Prostate gland (tissue), 2 donors: Measurements from ENCODE around the gene FAM107A. TPM values are rescaled to one million over a fixed set of nuclear protein-coding genes. Genes with fewer than 3 reads are reported as not detected.
"Not testable (repeated sequence)": the region's sequence is repeated elsewhere in the genome, so short reads cannot be mapped to it uniquely, and the experiment has no call there.

Experiments
- DNase-seq: peaks from one replicate; pipeline ENCODE4 v3.0.0-alpha.2; 2019; ENCODE audit warnings: low spot score
- H3K27ac ChIP-seq, 2 donors: fragments of 200-600 bp; sonication (generic); 2 replicates each; pipeline ENCODE4 v1.5.1; 2017 to 2019
- H3K27me3 ChIP-seq: fragments of 200-600 bp; sonication (generic); replicated peaks from 2 replicates; pipeline ENCODE4 v1.5.1; 2019; ENCODE audit not compliant: insufficient read depth
- H3K36me3 ChIP-seq, 2 donors: fragments of 200-600 bp; sonication (generic); 1 replicate in 1 of 2; 2 replicates in 1 of 2; pipeline versions ENCODE4 v1.5.1 to v1.8.1; 2017 to 2019
- H3K4me1 ChIP-seq: fragments of 200-600 bp; sonication (generic); replicated peaks from 2 replicates; pipeline ENCODE4 v1.5.1; 2019
- H3K4me3 ChIP-seq, 2 donors: fragments of 200-600 bp; sonication (generic); 2 replicates each; pipeline ENCODE4 v1.5.1; 2017 to 2019
- H3K9me3 ChIP-seq: fragments of 200-600 bp; sonication (generic); 2 replicates; pipeline ENCODE4 v1.5.1; 2017
- POLR2A ChIP-seq: fragments of 450-650 bp; IDR thresholded peaks from one replicate; pipeline ENCODE4 v1.6.1; 2016; ENCODE audit warnings: antibody characterized with exemption, mild to moderate bottlenecking
- POLR2AphosphoS5 ChIP-seq: sonication (generic); formaldehyde crosslinking; IDR thresholded peaks from one replicate; pipeline ENCODE4 v1.6.1; 2017; ENCODE audit warnings: antibody characterized with exemption
- WGBS: methylation state at CpG from one replicate; pipeline ENCODE4 v1.1.5; 2018; 5-methylcytosine and 5-hydroxymethylcytosine counted together
- intact Hi-C: fragments of 100-400 bp; cut with DNase I; formaldehyde crosslinking; loops from one replicate; pipeline ENCODE4 v1.14.2; 2022
- total RNA-seq, 2 donors: library from RNA; depleted of rRNA; stranded (reverse); fragments of >200 nt; gene quantifications; one replicate each; pipeline ENCODE4 v1.1.0, GENCODE V29; 2016
- TF ChIP-seq, protein P1 (sequence below), 4 experiments: fragments of 200-600 bp in 2 of 4; fragments of 450-650 bp in 2 of 4; sonication (generic) in 2 of 4; IDR thresholded peaks; 1 replicate in 3 of 4; 2 replicates in 1 of 4; pipeline ENCODE4 v1.5.1; 2016 to 2019; ENCODE audit warnings: antibody characterized with exemption in 4 of 4, mild to moderate bottlenecking in 2 of 4, moderate library complexity in 2 of 4

The FAM107A gene
- total RNA-seq, 2 donors from 2014 or later = 54.5 to 80.2 TPM

DNA sequence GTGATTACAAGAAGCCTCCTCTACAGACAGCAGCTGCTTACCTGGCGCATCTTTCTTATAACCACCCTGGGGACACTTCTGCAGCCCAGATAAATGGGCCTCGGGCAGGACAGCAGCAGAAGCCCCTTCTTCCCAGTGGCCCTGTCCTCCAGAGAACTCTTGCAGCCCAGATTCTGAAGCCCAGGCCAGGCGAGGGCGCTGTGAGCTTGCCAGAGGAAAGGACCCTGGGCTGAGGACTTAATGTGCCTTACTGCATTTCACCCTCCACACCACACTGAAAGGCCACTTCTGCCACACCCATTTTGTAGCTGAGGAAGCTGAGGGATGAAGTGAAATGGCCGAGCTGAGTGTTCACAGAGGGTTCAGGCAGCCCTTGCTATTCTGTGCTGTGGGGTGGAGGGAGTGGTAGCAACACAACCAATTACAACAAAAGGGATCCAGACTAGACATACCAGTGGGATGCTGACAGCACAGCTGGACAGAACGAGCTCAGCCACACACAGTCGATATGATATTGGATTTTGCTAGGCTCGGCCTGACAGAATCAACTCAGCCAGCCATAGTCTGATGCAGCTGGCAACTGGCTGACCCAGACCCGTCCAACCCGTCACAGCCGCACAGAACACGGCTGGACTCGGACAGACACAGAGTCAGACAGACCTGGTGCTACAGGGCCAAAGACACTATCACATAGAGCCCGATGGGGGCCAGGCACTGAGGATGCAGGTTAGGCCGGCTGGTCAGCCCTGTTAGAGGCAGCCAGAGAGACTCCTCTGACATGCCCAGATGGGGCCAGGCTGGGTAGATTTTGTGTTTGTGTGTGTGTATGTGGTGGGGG is 47.5 kb downstream of the FAM107A start:
- Histone ChIP-seq H3K27ac (no peak overlapping the region), H3K27me3 (no peaks in the 10 kb centered on the region), H3K4me3 (no peak overlapping the region), H3K4me1 (no peaks in the 10 kb centered on the region), H3K9me3 (no peaks in the 10 kb centered on the region), H3K36me3 (peaks cover 0 to 4% of the 10 kb centered on the region in 2 donors)
- no peak for DNase-seq
- intact Hi-C loops = loop anchor here (5.0 kb wide), 2 partner anchors 37 to 107 kb away; partner anchors contain the start of gene KCTD6
- TF ChIP-seq POLR2A (no peak), POLR2AphosphoS5 (no peak)
- TF ChIP-seq, protein P1, sequence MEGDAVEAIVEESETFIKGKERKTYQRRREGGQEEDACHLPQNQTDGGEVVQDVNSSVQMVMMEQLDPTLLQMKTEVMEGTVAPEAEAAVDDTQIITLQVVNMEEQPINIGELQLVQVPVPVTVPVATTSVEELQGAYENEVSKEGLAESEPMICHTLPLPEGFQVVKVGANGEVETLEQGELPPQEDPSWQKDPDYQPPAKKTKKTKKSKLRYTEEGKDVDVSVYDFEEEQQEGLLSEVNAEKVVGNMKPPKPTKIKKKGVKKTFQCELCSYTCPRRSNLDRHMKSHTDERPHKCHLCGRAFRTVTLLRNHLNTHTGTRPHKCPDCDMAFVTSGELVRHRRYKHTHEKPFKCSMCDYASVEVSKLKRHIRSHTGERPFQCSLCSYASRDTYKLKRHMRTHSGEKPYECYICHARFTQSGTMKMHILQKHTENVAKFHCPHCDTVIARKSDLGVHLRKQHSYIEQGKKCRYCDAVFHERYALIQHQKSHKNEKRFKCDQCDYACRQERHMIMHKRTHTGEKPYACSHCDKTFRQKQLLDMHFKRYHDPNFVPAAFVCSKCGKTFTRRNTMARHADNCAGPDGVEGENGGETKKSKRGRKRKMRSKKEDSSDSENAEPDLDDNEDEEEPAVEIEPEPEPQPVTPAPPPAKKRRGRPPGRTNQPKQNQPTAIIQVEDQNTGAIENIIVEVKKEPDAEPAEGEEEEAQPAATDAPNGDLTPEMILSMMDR (IDR thresholded peaks at IDR 0.05) = no peak
- 71% methylated on average over 15 of the region's 15 CpGs for WGBS

DNA sequence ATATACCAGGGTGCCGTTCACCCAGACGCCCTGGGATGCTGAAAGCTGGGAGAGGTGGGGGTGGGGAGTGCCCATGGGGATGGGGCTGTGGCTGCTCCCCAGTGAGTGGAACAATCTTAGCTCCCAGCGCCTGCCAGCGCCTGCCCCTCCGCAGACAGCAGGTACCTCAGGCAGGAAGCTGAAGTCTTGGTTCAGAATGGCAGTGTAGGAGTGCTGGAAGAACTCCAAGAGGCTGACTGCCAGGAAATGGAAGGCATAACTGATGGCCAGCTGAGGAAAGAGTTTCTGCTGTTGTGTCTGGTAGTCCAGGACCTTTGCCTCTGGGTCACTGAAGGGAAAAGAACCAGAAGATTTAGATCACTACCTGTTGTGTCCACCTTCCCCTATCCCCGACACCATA is 48.6 kb downstream of the FAM107A start:
- Histone ChIP-seq H3K4me1 (no peaks in the 10 kb centered on the region), H3K27me3 (no peaks in the 10 kb centered on the region), H3K4me3 (no peak overlapping the region), H3K36me3 (peaks cover 0 to 4% of the 10 kb centered on the region in 2 donors), H3K27ac (no peak overlapping the region), H3K9me3 (no peaks in the 10 kb centered on the region)
- intact Hi-C loops = no loop called here
- peak; percentile 67 for DNase-seq
- peak; percentile 18 for TF ChIP-seq POLR2AphosphoS5
- TF ChIP-seq, protein P1 (IDR thresholded peaks at IDR 0.05) = no peak
- TF ChIP-seq POLR2A = no peak
- 26% methylated on average over 6 of the region's 6 CpGs for WGBS

DNA sequence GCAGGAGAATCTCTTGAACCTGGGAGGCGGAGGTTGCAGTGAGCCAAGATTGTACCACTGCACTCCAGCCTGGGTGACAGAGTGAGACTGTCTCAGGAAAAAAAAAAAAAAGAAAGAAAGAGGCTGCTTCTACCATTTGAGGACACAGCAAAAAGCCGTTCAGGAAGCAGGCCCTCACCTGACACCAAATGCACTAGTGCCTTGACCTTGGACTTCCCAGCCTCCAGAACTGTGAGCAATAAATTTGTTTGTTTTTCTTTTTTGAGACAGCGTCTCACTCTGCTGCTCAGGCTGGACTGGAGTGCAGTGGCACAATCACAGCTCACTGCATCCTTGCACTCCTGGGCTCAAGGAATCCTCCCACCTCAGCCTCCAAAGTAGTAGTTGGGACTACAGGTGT is 49.8 kb downstream of the FAM107A start:
- 89% methylated on average over 3 of the region's 3 CpGs for WGBS
- intact Hi-C loops, H3K27ac ChIP-seq: not testable (repeated sequence)

DNA sequence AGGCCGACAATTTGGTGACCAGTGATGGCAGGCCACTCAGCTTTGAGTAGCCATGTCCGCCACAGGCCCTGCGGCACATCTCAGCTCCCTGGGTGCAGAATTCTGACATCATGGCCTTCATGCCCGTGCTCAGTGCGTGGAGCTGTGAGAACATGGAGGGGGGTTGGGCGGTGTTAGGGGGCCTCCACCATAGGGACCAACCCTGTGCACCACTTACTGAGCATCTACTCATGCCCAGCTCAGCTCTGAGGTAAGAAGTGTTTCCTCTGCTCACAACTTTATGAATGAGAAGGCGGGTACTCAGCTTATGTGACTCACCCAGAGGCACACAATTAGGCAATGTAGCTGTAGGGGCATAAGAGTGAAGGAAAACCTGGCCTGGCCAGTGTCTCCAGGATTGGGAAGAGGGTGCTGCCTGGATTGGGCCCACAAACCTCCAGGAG is 50.7 kb downstream of the FAM107A start:
- H3K27me3 ChIP-seq = no peaks in the 10 kb centered on the region
- no peak overlapping the region for H3K4me3 ChIP-seq
- H3K36me3 ChIP-seq = peaks cover 0 to 4% of the 10 kb centered on the region in 2 donors
- WGBS = 80% methylated on average over 7 of the region's 7 CpGs
- no peak for TF ChIP-seq POLR2AphosphoS5
- no peak for TF ChIP-seq POLR2A
- TF ChIP-seq, protein P1 (IDR thresholded peaks at IDR 0.05) = no peak
- H3K9me3 ChIP-seq = no peaks in the 10 kb centered on the region
- no peaks in the 10 kb centered on the region for H3K4me1 ChIP-seq
- H3K27ac ChIP-seq = no peak overlapping the region
- no peak for DNase-seq
- intact Hi-C loops = no loop called here

More for the DNA sequence above, 49.8 kb downstream of the FAM107A start:
- not testable (repeated sequence) for H3K4me1 ChIP-seq, DNase-seq, H3K4me3 ChIP-seq, H3K9me3 ChIP-seq, H3K36me3 ChIP-seq, H3K27me3 ChIP-seq

DNA sequence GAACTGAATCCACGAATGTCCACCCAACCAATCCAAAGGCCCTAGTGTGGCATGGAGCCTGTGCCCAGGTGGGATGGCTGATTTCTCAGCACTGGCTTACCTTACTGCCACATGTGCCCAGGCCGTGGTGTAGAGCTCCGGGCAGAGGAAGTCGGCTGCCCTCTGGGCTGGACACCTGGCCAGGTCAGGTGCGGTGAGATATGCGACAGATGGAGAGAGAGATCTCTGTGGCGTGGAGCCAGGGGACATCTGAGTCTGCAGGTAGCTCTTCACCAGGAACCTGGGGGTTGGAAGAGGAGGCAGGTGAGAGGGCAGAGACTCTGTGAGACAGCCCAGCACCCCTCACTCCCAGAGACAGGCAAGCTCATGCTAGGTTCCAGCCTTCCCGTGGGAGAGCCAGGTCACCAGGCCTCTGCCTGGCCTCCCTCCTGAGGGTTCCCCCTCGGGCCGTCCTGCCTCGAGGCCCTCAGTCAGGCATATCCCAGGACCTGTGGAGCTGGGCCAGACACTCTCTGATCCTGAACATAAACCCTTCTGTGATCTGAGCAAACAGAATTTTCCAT is 52.8 kb downstream of the FAM107A start:
- Histone ChIP-seq H3K4me1 (no peaks in the 10 kb centered on the region), H3K9me3 (no peaks in the 10 kb centered on the region), H3K4me3 (no peak overlapping the region), H3K27me3 (no peaks in the 10 kb centered on the region), H3K36me3 (no peaks in the 10 kb centered on the region), H3K27ac (no peak overlapping the region)
- DNase-seq = no peak
- TF ChIP-seq POLR2AphosphoS5 (no peak), POLR2A (no peak)
- TF ChIP-seq, protein P1 (IDR thresholded peaks at IDR 0.05) = no peak
- 89% methylated on average over 11 of the region's 11 CpGs for WGBS
- intact Hi-C loops = no loop called here
